Measurements from ENCODE around the gene TMEM185B. TPM values are rescaled to one million over a fixed set of nuclear protein-coding genes. Genes with fewer than 3 reads are reported as not detected.

The TMEM185B gene
- total RNA-seq, 1 donor from 2014 or later = 20.8 TPM

- no peak for TF ChIP-seq CTCF (IDR thresholded peaks at IDR 0.05; ENCODE audit: insufficient read depth, low read length, severe bottlenecking)
- Histone ChIP-seq H3K27me3 (ENCODE audit: control insufficient read depth, insufficient read depth, low read length) (peaks cover 2% of the 10 kb centered on the region), H3K4me3 (ENCODE audit: low read depth, low read length) (no peak overlapping the region), H3K36me3 (ENCODE audit: control insufficient read depth, insufficient read depth, low read length) (no peaks in the 10 kb centered on the region)
- FAIRE-seq (no peak), DNase-seq (ENCODE audit: low read depth) (no peak)
Measured at GRCh38 chr2:120247851-120248250, 24.7 kb upstream of the TMEM185B start.

GRCh38 chr2:120246546-120247300 is 23.5 kb upstream of the TMEM185B start:
- Histone ChIP-seq H3K27me3 (ENCODE audit: control insufficient read depth, insufficient read depth, low read length) (peaks cover 2% of the 10 kb centered on the region), H3K36me3 (ENCODE audit: control insufficient read depth, insufficient read depth, low read length) (no peaks in the 10 kb centered on the region), H3K4me3 (ENCODE audit: low read depth, low read length) (no peak overlapping the region)
- DNase-seq (ENCODE audit: low read depth) = peak; percentile 64
- TF ChIP-seq CTCF (IDR thresholded peaks at IDR 0.05; ENCODE audit: insufficient read depth, low read length, severe bottlenecking) = no peak
- no peak for FAIRE-seq

- DNase-seq (ENCODE audit: low read depth) (no peak), FAIRE-seq (no peak)
- no peaks in the 10 kb centered on the region for H3K36me3 ChIP-seq (ENCODE audit: control insufficient read depth, insufficient read depth, low read length)
- TF ChIP-seq CTCF (IDR thresholded peaks at IDR 0.05; ENCODE audit: insufficient read depth, low read length, severe bottlenecking) = no peak
- no peaks in the 10 kb centered on the region for H3K27me3 ChIP-seq (ENCODE audit: control insufficient read depth, insufficient read depth, low read length)
- no peak overlapping the region for H3K4me3 ChIP-seq (ENCODE audit: low read depth, low read length)
Measured at GRCh38 chr2:120245520-120246332, 22.5 kb upstream of the TMEM185B start.

GRCh38 chr2:120244656-120245519 is 21.7 kb upstream of the TMEM185B start:
- Histone ChIP-seq H3K4me3 (ENCODE audit: low read depth, low read length) (no peak overlapping the region), H3K27me3 (ENCODE audit: control insufficient read depth, insufficient read depth, low read length) (no peaks in the 10 kb centered on the region), H3K36me3 (ENCODE audit: control insufficient read depth, insufficient read depth, low read length) (no peaks in the 10 kb centered on the region)
- no peak for TF ChIP-seq CTCF (IDR thresholded peaks at IDR 0.05; ENCODE audit: insufficient read depth, low read length, severe bottlenecking)
- FAIRE-seq = no peak
- DNase-seq (ENCODE audit: low read depth) = no peak

GRCh38 chr2:120243875-120244553 is 20.8 kb upstream of the TMEM185B start:
- no peak for TF ChIP-seq CTCF (IDR thresholded peaks at IDR 0.05; ENCODE audit: insufficient read depth, low read length, severe bottlenecking)
- no peaks in the 10 kb centered on the region for H3K36me3 ChIP-seq (ENCODE audit: control insufficient read depth, insufficient read depth, low read length)

More at GRCh38 chr2:120243875-120244553, 20.8 kb upstream of the TMEM185B start:
- Histone ChIP-seq H3K27me3 (ENCODE audit: control insufficient read depth, insufficient read depth, low read length) (no peaks in the 10 kb centered on the region), H3K4me3 (ENCODE audit: low read depth, low read length) (no peak overlapping the region)
- FAIRE-seq (no peak), DNase-seq (ENCODE audit: low read depth) (no peak)
